ENCODE data around the gene STK11.
A peak's percentile ranks its signal among the peaks of the same experiment; 100 is the strongest.

The STK11 gene

DNA sequence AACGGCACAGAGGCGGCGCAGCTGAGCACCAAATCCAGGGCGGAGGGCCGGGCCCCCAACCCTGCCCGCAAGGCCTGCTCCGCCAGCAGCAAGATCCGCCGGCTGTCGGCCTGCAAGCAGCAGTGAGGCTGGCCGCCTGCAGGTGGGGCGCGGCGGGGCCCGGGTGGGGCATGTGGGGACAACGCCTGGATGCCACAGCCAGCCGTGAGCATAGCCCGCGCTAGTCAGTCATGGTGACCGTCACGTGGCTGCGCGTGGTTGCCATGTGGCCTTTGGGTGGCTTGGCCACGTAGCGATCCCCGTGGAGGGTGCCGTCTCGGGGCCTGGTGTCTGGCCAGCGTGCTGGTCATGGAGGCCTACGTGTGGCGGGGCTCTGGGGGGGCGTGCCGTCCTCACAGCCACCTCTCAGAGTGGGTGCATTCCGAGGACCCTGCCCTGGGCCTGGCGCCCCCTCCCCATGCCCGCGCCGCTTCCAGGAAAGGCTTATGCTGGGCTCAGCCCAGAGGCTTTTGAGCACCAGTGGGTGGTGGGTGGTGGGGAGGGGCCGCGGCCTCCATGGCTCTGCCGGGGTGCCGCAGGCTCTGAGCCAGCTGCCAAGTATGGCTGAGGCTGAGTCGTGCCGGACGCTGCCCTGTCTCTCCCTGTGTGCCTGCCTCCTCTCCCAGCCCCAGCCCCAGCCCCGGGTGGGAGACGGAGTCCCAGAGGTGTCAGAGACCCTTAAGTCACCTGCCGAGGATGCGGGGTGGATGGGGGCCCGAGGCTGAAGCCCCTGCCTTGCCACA lies 21.1 kb downstream of the STK11 start:
- DNase-seq, result no peak

DNA sequence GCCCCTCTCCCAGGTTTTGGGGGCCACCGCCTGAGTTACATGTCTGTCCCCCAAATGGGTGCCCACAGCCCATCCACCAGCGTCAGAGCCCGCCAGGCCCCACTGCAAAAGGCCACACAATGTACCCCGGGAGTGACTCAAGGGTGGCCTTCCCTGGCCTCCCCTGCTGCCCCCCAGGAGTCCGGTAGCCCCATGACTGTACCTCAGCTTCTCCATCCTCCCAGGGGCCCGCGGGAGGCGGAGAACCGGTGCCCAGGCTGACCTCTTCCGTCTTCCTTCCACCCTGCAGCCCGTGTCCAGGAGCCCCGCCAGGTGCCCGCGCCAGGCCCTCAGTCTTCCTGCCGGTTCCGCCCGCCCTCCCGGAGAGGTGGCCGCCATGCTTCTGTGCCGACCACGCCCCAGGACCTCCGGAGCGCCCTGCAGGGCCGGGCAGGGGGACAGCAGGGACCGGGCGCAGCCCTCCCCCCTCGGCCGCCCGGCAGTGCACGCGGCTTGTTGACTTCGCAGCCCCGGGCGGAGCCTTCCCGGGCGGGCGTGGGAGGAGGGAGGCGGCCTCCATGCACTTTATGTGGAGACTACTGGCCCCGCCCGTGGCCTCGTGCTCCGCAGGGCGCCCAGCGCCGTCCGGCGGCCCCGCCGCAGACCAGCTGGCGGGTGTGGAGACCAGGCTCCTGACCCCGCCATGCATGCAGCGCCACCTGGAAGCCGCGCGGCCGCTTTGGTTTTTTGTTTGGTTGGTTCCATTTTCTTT lies 21.9 kb downstream of the STK11 start:
- DNase-seq, result no peak

- DNase-seq, result no peak
Measured at GRCh38 chr19:1228161-1228957, 22.8 kb downstream of the STK11 start.

DNA sequence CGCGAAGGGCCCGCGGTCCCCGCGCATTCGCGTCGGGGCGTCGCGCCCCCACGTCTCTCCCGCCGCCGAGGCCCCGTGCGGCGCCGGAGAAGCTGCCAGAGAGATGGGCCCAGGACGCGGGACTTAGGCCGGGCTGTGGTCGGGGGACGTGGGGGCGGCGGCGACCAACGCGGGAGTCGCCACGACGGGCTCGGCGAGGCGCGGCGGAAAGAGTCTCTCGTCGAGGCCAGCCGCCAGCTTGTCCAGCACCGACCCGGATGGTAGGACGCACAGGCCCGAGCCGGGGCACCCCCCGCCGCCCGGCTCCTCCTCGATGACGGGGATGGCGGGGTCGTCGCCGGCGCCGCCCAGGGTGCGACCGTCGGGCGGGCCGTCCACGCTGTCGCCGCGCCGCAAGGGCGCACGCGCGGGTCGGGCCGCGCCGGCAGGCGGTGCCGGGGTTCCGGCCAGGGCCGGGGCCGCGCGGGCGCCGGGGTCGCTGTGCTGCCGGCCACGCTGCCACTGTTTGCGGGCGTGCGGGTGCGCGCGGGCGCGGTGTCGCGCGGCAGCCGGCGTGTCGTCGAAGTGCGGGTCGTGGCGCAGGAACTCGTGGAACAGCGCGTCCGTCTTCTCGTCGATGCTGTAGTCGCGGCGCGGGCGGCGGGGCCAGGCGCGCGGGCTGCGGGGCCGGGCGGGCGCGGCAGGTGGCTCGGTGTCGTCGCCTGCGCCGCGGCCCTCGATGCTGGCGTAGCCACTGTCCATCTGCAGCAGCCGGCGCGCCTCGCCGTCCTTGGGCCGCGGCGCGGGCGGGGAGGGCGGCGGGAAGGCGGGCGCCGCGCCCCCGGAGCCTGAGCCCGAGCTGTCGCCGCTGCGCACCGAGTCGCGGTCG lies 23.7 kb downstream of the STK11 start:
- no peak for DNase-seq

DNA sequence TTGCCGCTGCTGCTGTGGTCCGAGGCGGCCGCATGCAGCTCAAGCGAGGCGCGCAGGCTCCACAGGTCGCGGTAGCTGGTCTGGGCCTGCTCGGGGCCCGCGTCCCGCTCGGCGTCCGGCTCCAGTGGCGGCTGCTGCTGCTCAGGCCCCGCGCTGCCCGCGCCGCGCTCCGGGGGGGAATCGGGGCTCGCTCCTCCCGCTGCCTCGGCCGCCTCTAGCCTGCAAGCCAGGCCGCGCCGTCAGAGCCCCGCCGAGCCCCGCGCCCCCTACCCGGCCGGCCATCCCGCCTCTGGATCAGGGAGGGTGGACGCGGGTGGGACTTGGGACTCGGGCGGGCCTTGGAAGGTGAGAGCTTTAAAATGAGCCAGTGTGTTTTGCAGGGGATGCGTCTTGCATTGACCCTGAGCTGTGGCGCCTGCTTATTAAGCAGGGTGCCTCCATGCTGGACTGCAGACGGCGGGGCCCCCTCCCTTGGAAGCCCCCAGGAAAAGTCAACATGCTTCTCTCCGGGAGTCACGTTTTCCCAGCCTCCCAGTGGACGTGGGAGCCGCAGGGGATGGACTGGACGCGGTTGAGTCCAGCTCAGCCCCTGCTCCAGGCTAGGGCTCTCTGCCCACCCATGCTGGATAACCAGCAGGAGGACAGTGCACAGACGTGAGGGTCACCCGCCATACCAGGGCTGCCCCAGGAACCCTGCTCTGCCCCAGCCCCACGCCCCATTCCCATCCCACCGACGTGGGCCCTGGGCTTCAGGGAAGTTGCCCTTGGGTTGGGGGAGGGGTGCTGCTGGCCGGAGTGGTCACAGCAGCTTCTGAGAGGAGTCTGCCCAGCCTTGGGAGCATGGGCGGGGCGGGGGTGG lies 24.6 kb downstream of the STK11 start:
- DNase-seq, result no peak

GRCh38 chr19:1230783-1231489 lies 25.4 kb downstream of the STK11 start:
- no peak for DNase-seq

DNA sequence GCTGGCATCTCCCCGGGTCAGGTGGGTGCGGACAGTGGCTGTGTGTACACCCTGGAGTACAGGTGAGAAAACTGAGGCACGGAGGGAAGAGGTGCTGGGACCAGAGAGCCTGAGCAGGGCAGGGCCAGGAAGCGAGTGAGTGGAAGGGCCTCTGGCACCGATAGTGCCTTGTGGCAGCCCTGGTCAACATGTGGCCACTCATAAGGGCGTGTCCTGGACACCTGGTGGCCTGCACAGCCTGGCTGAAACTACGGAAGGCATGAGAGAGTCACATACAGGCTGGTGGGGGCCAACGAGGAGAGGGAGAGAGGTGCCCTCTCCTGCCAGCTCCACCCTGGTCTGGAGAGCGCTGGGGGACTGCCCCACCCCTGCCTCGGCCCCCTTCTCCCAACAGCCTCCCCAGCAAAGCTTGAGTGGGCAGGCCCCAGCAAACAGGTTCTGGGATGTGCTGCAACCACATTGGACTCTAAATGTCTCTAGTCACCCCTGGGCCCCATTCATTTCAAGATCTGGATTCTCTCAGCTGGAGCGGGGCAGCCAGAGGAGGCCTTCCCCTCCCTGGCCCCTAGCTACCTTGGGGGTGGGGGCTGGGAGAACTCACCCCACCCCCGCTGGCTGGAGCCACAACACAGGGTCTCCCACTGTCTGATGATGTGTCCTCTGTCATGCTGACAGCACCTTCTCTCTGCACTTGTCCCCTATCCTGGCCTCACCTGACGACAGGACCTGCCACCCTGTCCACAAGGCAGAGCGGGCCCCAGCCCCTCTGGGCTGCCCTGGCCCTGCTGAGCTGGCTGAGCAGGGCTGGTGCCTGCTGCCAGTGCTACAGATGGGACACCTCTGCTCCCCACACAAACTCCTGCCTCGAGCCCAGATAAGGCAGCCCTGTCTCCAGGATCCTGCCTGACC lies 26.4 kb downstream of the STK11 start:
- DNase-seq, result no peak

GRCh38 chr19:1232652-1233072 lies 27.1 kb downstream of the STK11 start:
- DNase-seq, result no peak

DNA sequence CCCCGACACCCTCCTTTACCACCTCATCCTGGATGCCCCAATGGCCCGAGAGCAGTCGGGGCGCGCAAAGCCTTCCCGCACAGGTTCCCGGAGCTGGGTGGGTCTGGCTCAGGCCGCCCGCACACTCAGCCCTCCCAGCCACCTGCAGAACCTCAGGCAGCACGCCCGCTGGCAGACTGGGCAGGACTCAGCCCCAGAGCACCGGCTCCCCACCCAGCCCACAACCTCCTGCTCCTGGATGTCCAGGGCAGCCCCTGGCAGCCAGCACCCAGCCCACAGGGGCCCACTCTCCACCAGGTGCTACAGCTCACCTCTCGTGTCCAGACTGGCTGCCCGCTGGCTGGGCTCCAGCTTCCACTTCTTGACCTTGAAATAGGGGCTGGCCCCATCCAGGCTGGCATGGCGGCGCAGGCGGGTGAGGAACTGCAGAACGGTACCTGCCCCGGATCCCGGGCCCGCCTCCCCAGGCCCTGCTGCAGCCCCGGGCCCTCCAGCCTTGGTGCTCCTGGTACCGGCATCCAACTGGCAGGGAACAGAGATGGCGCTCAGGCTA lies 27.6 kb downstream of the STK11 start:
- DNase-seq, result no peak

GRCh38 chr19:1234051-1234954 lies 28.7 kb downstream of the STK11 start:
- no peak for DNase-seq

GRCh38 chr19:1234955-1235380 lies 29.4 kb downstream of the STK11 start:
- DNase-seq, result no peak

GRCh38 chr19:1235625-1236538 lies 30.3 kb downstream of the STK11 start:
- DNase-seq, result no peak

- DNase-seq, result peak; percentile 29
Measured at GRCh38 chr19:1236576-1236975, 31.0 kb downstream of the STK11 start.

- DNase-seq, result no peak
Measured at GRCh38 chr19:1237027-1237659, 31.6 kb downstream of the STK11 start.

DNA sequence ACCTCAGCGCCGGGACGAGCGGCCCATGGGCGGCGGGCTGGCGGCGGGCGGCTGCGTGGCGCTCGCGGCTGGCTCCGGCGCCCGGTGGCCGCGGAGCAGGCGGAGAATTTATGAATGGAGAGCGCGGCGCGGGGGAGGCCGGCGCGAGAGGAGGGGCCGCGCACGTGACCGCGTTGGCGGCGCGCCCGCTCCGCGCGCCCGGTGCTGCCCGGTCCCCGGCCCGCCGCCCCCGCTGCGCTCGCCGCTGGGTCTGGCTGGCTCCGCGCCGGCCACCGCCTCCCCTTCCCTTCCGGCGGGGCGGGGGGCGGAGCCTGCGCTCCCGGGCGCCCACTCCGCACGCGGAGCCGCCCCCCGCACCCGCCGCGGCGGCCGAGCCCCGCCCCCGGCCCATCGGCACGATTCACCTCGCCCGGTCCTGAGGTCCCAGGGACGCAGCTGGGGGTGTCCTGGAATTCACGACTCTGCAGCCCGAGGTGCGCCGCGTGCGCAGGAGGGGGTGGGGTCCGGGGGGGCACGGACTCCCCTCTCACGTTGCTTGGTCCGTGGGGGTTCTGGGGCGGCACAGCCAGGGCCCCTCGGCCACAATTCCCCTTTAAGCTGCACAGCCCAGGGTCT lies 32.3 kb downstream of the STK11 start, which contains the start of gene CBARP:
Gene CBARP (minus strand): TSS at position 252 of the 615 bp plus-strand sequence. CDS start 1,905 bp downstream, outside the sequence.
- DNase-seq, result no peak

Measured in NCI-H2227 treated with DMSO at 0.1 percent for 48 hours (cell line).